Left lung (tissue), 10 donors: ENCODE measurements around the gene NCOA1. TPM values are rescaled to one million over a fixed set of nuclear protein-coding genes. Genes with fewer than 3 reads are reported as not detected.

Experiments used
- ATAC-seq: fragments of 200-7000 bp; cut with Tn5 transposase; one replicate; pipeline ENCODE4 v1.9.1; 2020; ENCODE audit warnings: moderate library complexity
- DNase-seq, 4 donors: peaks; one replicate each; pipeline ENCODE4 v3.0.0-alpha.2; 2013 to 2020
- H3K27ac ChIP-seq, 2 donors: fragments of 200-600 bp; sonication (generic) in 1 of 2; one replicate each; pipeline versions ENCODE4 v1.5.0 to v1.8.0; 2020 to 2021
- H3K27me3 ChIP-seq, 2 donors: fragments of 200-600 bp; sonication (generic) in 1 of 2; one replicate each; pipeline versions ENCODE4 v1.5.0 to v1.8.0; 2020 to 2021
- H3K36me3 ChIP-seq, 2 donors: fragments of 200-600 bp; sonication (generic) in 1 of 2; one replicate each; pipeline versions ENCODE4 v1.5.0 to v1.8.0; 2020 to 2021
- H3K4me1 ChIP-seq, 2 donors: fragments of 200-600 bp; one replicate each; pipeline ENCODE4 v1.8.0; 2021
- H3K4me3 ChIP-seq, 2 donors: fragments of 200-600 bp; sonication (generic) in 1 of 2; one replicate each; pipeline versions ENCODE4 v1.5.0 to v1.8.0; 2020 to 2021; ENCODE audit warnings: mild to moderate bottlenecking in 1 of 2
- H3K9me3 ChIP-seq, 2 donors: fragments of 200-600 bp; sonication (generic) in 1 of 2; one replicate each; pipeline versions ENCODE4 v1.5.0 to v1.8.0; 2020 to 2021
- CTCF ChIP-seq, 2 donors: fragments of 200-600 bp; sonication (generic) in 1 of 2; IDR thresholded peaks; one replicate each; pipeline versions ENCODE4 v1.5.0 to v1.8.0; 2021; ENCODE audit warnings: antibody characterized with exemption in 2 of 2
- intact Hi-C, 2 donors: fragments of 100-400 bp; cut with DNase I; formaldehyde crosslinking; loops; one replicate each; pipeline versions ENCODE4 v1.11.2 to v1.14.2; 2022
- polyA plus RNA-seq, 6 donors: library from polyadenylated mRNA; unstranded; fragments of 120-200 nt; gene quantifications; one replicate each; pipeline ENCODE4 v1.2.1, GENCODE V29; 2013; ENCODE audit not compliant: insufficient read length in 6 of 6
- total RNA-seq, 2 donors: library from RNA; stranded (reverse); fragmentation: NEBNext Ultra II Directional; extraction: Animal tissue kit (Norgen Biotek cat#: 25700); gene quantifications; one replicate each; pipeline ENCODE4 v1.2.1, GENCODE V29; 2021
- donor health status: DM: no; HTN: yes; CAD: no.
- donor health status: DM: no; HTN: no; CAD: no.

NCOA1 gene
- total and polyA plus RNA-seq, 8 donors: 32.6 to 65.3 (median 59.7) TPM

GRCh38 chr2:24747299-24747698 lies 256.2 kb downstream of the NCOA1 start:
- Histone ChIP-seq H3K27me3 (no peaks in the 10 kb centered on the region), H3K9me3 (no peaks in the 10 kb centered on the region), H3K27ac (no peak overlapping the region), H3K4me1 (no peaks in the 10 kb centered on the region), H3K36me3 (peaks cover 0 to 37% of the 10 kb centered on the region in 2 donors), H3K4me3 (no peak overlapping the region)
- ATAC-seq: no peak
- no peak for TF ChIP-seq CTCF (IDR thresholded peaks at IDR 0.05)
- no peak for DNase-seq
- intact Hi-C loops: no loop called here

- H3K36me3 ChIP-seq: peaks cover 0 to 47% of the 10 kb centered on the region in 2 donors
- intact Hi-C loops: no loop called here
- no peak for ATAC-seq
- no peak for TF ChIP-seq CTCF (IDR thresholded peaks at IDR 0.05)
- H3K4me3 ChIP-seq: no peak overlapping the region
- H3K4me1 ChIP-seq: no peaks in the 10 kb centered on the region
- H3K27me3 ChIP-seq: no peaks in the 10 kb centered on the region
- DNase-seq: no peak
- H3K9me3 ChIP-seq: no peaks in the 10 kb centered on the region
- H3K27ac ChIP-seq: no peak overlapping the region
These were observed 258.1 kb downstream of the NCOA1 start for GRCh38 chr2:24749069-24749691.

GRCh38 chr2:24754985-24755705 lies 264.1 kb downstream of the NCOA1 start:
- H3K36me3 ChIP-seq: peaks cover 0 to 74% of the 10 kb centered on the region in 2 donors
- intact Hi-C loops: no loop called here

GRCh38 chr2:24756789-24757188 lies 265.7 kb downstream of the NCOA1 start:
- no peak overlapping the region for H3K4me3 ChIP-seq
- intact Hi-C loops: no loop called here
- H3K36me3 ChIP-seq: peaks cover 0 to 75% of the 10 kb centered on the region in 2 donors
- no peaks in the 10 kb centered on the region for H3K9me3 ChIP-seq
- no peak for ATAC-seq
- no peaks in the 10 kb centered on the region for H3K4me1 ChIP-seq
- no peak overlapping the region for H3K27ac ChIP-seq
- no peak for TF ChIP-seq CTCF (IDR thresholded peaks at IDR 0.05)
- DNase-seq: no peak
- no peaks in the 10 kb centered on the region for H3K27me3 ChIP-seq

More at GRCh38 chr2:24754985-24755705, 264.1 kb downstream of the NCOA1 start:
- no peak for TF ChIP-seq CTCF (IDR thresholded peaks at IDR 0.05)
- ATAC-seq: no peak
- DNase-seq: no peak
- H3K27me3 ChIP-seq: no peaks in the 10 kb centered on the region
- H3K9me3 ChIP-seq: no peaks in the 10 kb centered on the region
- H3K4me3 ChIP-seq: no peak overlapping the region
- no peak overlapping the region for H3K27ac ChIP-seq
- no peaks in the 10 kb centered on the region for H3K4me1 ChIP-seq

GRCh38 chr2:24761866-24762265 lies 270.8 kb downstream of the NCOA1 start:
- intact Hi-C loops: no loop called here
- TF ChIP-seq CTCF (IDR thresholded peaks at IDR 0.05): no peak
- H3K27me3 ChIP-seq: no peaks in the 10 kb centered on the region

More at GRCh38 chr2:24761866-24762265, 270.8 kb downstream of the NCOA1 start:
- Histone ChIP-seq H3K9me3 (no peaks in the 10 kb centered on the region), H3K4me3 (no peak overlapping the region), H3K4me1 (no peaks in the 10 kb centered on the region), H3K36me3 (peaks cover 0 to 78% of the 10 kb centered on the region in 2 donors), H3K27ac (no peak overlapping the region)
- ATAC-seq (no peak), DNase-seq (no peak)
